ENCODE results near the gene TRRAP. TPM values are rescaled to one million over a fixed set of nuclear protein-coding genes. Genes with fewer than 3 reads are reported as not detected.
A peak's percentile ranks its signal among the peaks of the same experiment; 100 is the strongest.

TRRAP gene
- total RNA-seq, 4 donors from 2014 or later = 19.7 to 62.3 (median 31.1) TPM

- no peaks in the 10 kb centered on the region for H3K27me3 ChIP-seq
- intact Hi-C loops (cut with DNase I; ENCODE audit: low total_unique reads) = no loop called here
- no peaks in the 10 kb centered on the region for H3K4me1 ChIP-seq
- TF ChIP-seq POLR2A (IDR thresholded peaks at IDR 0.05) = no peak
- TF ChIP-seq, protein P1, sequence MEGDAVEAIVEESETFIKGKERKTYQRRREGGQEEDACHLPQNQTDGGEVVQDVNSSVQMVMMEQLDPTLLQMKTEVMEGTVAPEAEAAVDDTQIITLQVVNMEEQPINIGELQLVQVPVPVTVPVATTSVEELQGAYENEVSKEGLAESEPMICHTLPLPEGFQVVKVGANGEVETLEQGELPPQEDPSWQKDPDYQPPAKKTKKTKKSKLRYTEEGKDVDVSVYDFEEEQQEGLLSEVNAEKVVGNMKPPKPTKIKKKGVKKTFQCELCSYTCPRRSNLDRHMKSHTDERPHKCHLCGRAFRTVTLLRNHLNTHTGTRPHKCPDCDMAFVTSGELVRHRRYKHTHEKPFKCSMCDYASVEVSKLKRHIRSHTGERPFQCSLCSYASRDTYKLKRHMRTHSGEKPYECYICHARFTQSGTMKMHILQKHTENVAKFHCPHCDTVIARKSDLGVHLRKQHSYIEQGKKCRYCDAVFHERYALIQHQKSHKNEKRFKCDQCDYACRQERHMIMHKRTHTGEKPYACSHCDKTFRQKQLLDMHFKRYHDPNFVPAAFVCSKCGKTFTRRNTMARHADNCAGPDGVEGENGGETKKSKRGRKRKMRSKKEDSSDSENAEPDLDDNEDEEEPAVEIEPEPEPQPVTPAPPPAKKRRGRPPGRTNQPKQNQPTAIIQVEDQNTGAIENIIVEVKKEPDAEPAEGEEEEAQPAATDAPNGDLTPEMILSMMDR (IDR thresholded peaks at IDR 0.05) = no peak
- no peak overlapping the region for H3K4me3 ChIP-seq
- no peaks in the 10 kb centered on the region for H3K9me3 ChIP-seq
- H3K36me3 ChIP-seq = no peaks in the 10 kb centered on the region
- DNase-seq = no peak
- peak overlapping the region in 1 of 2 donors; percentile 14 for H3K27ac ChIP-seq
These were observed 148.9 kb downstream of the TRRAP start for GRCh38 chr7:99027241-99027640.

GRCh38 chr7:99027841-99028240 lies 149.5 kb downstream of the TRRAP start:
- Histone ChIP-seq H3K9me3 (no peaks in the 10 kb centered on the region), H3K27ac (peak overlapping the region in 1 of 2 donors; percentile 14), H3K4me1 (no peaks in the 10 kb centered on the region), H3K4me3 (no peak overlapping the region), H3K27me3 (no peaks in the 10 kb centered on the region), H3K36me3 (no peaks in the 10 kb centered on the region)
- intact Hi-C loops (cut with DNase I; ENCODE audit: low total_unique reads) = no loop called here
- DNase-seq = no peak
- TF ChIP-seq, protein P1 (IDR thresholded peaks at IDR 0.05) = no peak
- TF ChIP-seq POLR2A (IDR thresholded peaks at IDR 0.05) = no peak

GRCh38 chr7:99028261-99028973 lies 150.1 kb downstream of the TRRAP start:
- no peak for DNase-seq
- H3K27ac ChIP-seq = peak overlapping the region in 1 of 2 donors; percentile 73

GRCh38 chr7:99029466-99030435 lies 151.4 kb downstream of the TRRAP start:
- Histone ChIP-seq H3K27ac (peak overlapping the region; percentile 43 to 73), H3K36me3 (no peaks in the 10 kb centered on the region), H3K27me3 (no peaks in the 10 kb centered on the region), H3K4me3 (no peak overlapping the region), H3K4me1 (no peaks in the 10 kb centered on the region), H3K9me3 (no peaks in the 10 kb centered on the region)
- intact Hi-C loops (cut with DNase I; ENCODE audit: low total_unique reads) = loop anchor here (10.0 kb wide), 1 partner anchor 285 kb away; no protein-coding TSS in a partner anchor
- TF ChIP-seq, protein P1 (IDR thresholded peaks at IDR 0.05) = no peak
- TF ChIP-seq POLR2A (IDR thresholded peaks at IDR 0.05) = no peak
- DNase-seq = no peak

More at GRCh38 chr7:99028261-99028973, 150.1 kb downstream of the TRRAP start:
- H3K9me3 ChIP-seq = no peaks in the 10 kb centered on the region
- TF ChIP-seq, protein P1 (IDR thresholded peaks at IDR 0.05) = no peak
- no peak for TF ChIP-seq POLR2A (IDR thresholded peaks at IDR 0.05)
- intact Hi-C loops (cut with DNase I; ENCODE audit: low total_unique reads) = no loop called here
- no peaks in the 10 kb centered on the region for H3K36me3 ChIP-seq
- H3K4me1 ChIP-seq = no peaks in the 10 kb centered on the region
- no peaks in the 10 kb centered on the region for H3K27me3 ChIP-seq
- no peak overlapping the region for H3K4me3 ChIP-seq
